Embryonic facial prominence (tissue), 1 donor: ENCODE data around the gene LAPTM4A.

ENCODE experiments used
- DNase-seq: peaks from one replicate; pipeline ENCODE4 v3.0.0-alpha.2; 2016; ENCODE audit errors: extremely low spot score

The LAPTM4A gene

GRCh38 chr2:20019747-20020146, 31.7 kb downstream of the LAPTM4A start:
- DNase-seq: no peak

- no peak for DNase-seq
Measured at GRCh38 chr2:20018601-20019152, 32.8 kb downstream of the LAPTM4A start.

- no peak for DNase-seq
Measured at GRCh38 chr2:20016346-20016745, 35.1 kb downstream of the LAPTM4A start.

GRCh38 chr2:20015482-20016083, 35.8 kb downstream of the LAPTM4A start:
- DNase-seq: peak; percentile 25

- DNase-seq: no peak
Measured at GRCh38 chr2:20013126-20013849, 38.1 kb downstream of the LAPTM4A start.

- DNase-seq: no peak
Measured at GRCh38 chr2:20012282-20013125, 38.9 kb downstream of the LAPTM4A start, which contains the start of gene MATN3. TSS of gene MATN3 (minus strand) at chr2:20012668. CDS start at chr2:20012631, 37 bp downstream.

GRCh38 chr2:20012032-20012281, 39.5 kb downstream of the LAPTM4A start:
- DNase-seq: no peak

- DNase-seq: no peak
Measured at GRCh38 chr2:20011276-20012031, 40.0 kb downstream of the LAPTM4A start.

GRCh38 chr2:20008703-20009102, 42.7 kb downstream of the LAPTM4A start:
- no peak for DNase-seq

- DNase-seq: no peak
Measured at GRCh38 chr2:20005891-20006470, 45.4 kb downstream of the LAPTM4A start.

- no peak for DNase-seq
Measured at GRCh38 chr2:20005067-20005627, 46.3 kb downstream of the LAPTM4A start.

- DNase-seq: no peak
Measured at GRCh38 chr2:20001361-20001863, 50.0 kb downstream of the LAPTM4A start.

GRCh38 chr2:19993731-19994130, 57.7 kb downstream of the LAPTM4A start:
- no peak for DNase-seq

GRCh38 chr2:19991895-19992294, 59.5 kb downstream of the LAPTM4A start:
- DNase-seq: no peak

- DNase-seq: no peak
Measured at GRCh38 chr2:19990416-19990728, 61.1 kb downstream of the LAPTM4A start.

- DNase-seq: peak; percentile 66
Measured at GRCh38 chr2:19989667-19990415, 61.6 kb downstream of the LAPTM4A start, which contains the start of gene WDR35. TSS of gene WDR35 (minus strand) at chr2:19990105. CDS start at chr2:19990015, 90 bp downstream.

- no peak for DNase-seq
Measured at GRCh38 chr2:19989342-19989666, 62.1 kb downstream of the LAPTM4A start.

GRCh38 chr2:19988600-19988999, 62.8 kb downstream of the LAPTM4A start:
- no peak for DNase-seq

GRCh38 chr2:19987936-19988335, 63.5 kb downstream of the LAPTM4A start:
- DNase-seq: no peak
